Measurements from ENCODE around the gene MGAM2.
"Not testable (repeated sequence)": the region's sequence is repeated elsewhere in the genome, so short reads cannot be mapped to it uniquely, and the experiment has no call there.

Gene MGAM2

GRCh38 chr7:142111499-142111898 lies at the start of gene MGAM2:
Gene MGAM2, plus strand, starts transcription at chr7:142111718. Its CDS starts 5,156 bp downstream, at chr7:142116874.
- no peak for DNase-seq

- no peak for DNase-seq
These were observed 47.7 kb upstream of the MGAM2 start for GRCh38 chr7:142063551-142064442.

GRCh38 chr7:142066536-142066935 lies 45.0 kb upstream of the MGAM2 start:
- no peak for DNase-seq

- DNase-seq: no peak
These were observed 33.8 kb upstream of the MGAM2 start for GRCh38 chr7:142077762-142078161.

GRCh38 chr7:142083605-142084004 lies 27.9 kb upstream of the MGAM2 start:
- no peak for DNase-seq

- DNase-seq: no peak
These were observed 26.1 kb upstream of the MGAM2 start for GRCh38 chr7:142085428-142085827.

- DNase-seq: no peak
These were observed 23.4 kb upstream of the MGAM2 start for GRCh38 chr7:142088022-142088714.

- DNase-seq: no peak
These were observed 22.5 kb upstream of the MGAM2 start for GRCh38 chr7:142089035-142089434.

- DNase-seq: no peak
These were observed 19.6 kb upstream of the MGAM2 start for GRCh38 chr7:142091961-142092360.

GRCh38 chr7:142094861-142095260 lies 16.7 kb upstream of the MGAM2 start:
- no peak for DNase-seq

- DNase-seq: no peak
These were observed 13.9 kb upstream of the MGAM2 start for GRCh38 chr7:142097571-142097970.

- no peak for DNase-seq
These were observed 13.5 kb upstream of the MGAM2 start for GRCh38 chr7:142098004-142098403.

- DNase-seq: not testable (repeated sequence)
These were observed 12.2 kb upstream of the MGAM2 start for GRCh38 chr7:142099347-142099746.

GRCh38 chr7:142100634-142101033 lies 10.9 kb upstream of the MGAM2 start:
- DNase-seq: no peak

- DNase-seq: not testable (repeated sequence)
These were observed 9.7 kb upstream of the MGAM2 start for GRCh38 chr7:142101794-142102193.

GRCh38 chr7:142104550-142105527 lies 6.7 kb upstream of the MGAM2 start:
- no peak for DNase-seq

- no peak for DNase-seq
These were observed 2.6 kb upstream of the MGAM2 start for GRCh38 chr7:142108728-142109505.

GRCh38 chr7:142110098-142110497 lies 1.4 kb upstream of the MGAM2 start:
- no peak for DNase-seq

- no peak for DNase-seq
These were observed 880 bp upstream of the MGAM2 start for GRCh38 chr7:142110638-142111037.

- DNase-seq: no peak
These were observed 568 bp downstream of the MGAM2 start for GRCh38 chr7:142112086-142112485.

GRCh38 chr7:142114207-142114606 lies 2.7 kb downstream of the MGAM2 start:
- DNase-seq: no peak

GRCh38 chr7:142120524-142120923 lies 9.0 kb downstream of the MGAM2 start:
- no peak for DNase-seq
